GM19463 (cell line): ENCODE measurements around the gene VPS13A.
A peak's percentile ranks its signal among the peaks of the same experiment; 100 is the strongest.

Experiments
- ATAC-seq: cut with Tn5 transposase; IDR thresholded peaks from one replicate; pipeline ENCODE4 v1.9.1; 2021; ENCODE audit warnings: mild to moderate bottlenecking, moderate library complexity; ENCODE audit not compliant: unreplicated experiment

VPS13A gene

GRCh38 chr9:77177143-77177893 lies at the start of gene VPS13A:
Gene VPS13A, plus strand, starts transcription at chr9:77177534. Its CDS starts 171 bp downstream, at chr9:77177705.
- ATAC-seq = peak; percentile 76

GRCh38 chr9:77128125-77128789 lies 49.1 kb upstream of the VPS13A start:
- no peak for ATAC-seq

- no peak for ATAC-seq
Observed at GRCh38 chr9:77131399-77131798, 45.9 kb upstream of the VPS13A start.

GRCh38 chr9:77133011-77133410 lies 44.3 kb upstream of the VPS13A start:
- no peak for ATAC-seq

- ATAC-seq = no peak
Observed at GRCh38 chr9:77142366-77142765, 35.0 kb upstream of the VPS13A start.

GRCh38 chr9:77149879-77150278 lies 27.5 kb upstream of the VPS13A start:
- no peak for ATAC-seq

GRCh38 chr9:77152289-77152688 lies 25.0 kb upstream of the VPS13A start:
- ATAC-seq = no peak

- ATAC-seq = no peak
Observed at GRCh38 chr9:77156646-77157371, 20.5 kb upstream of the VPS13A start.

GRCh38 chr9:77158772-77159513 lies 18.4 kb upstream of the VPS13A start:
- ATAC-seq = no peak

- ATAC-seq = no peak
Observed at GRCh38 chr9:77161191-77161590, 16.1 kb upstream of the VPS13A start.

- ATAC-seq = no peak
Observed at GRCh38 chr9:77161966-77162365, 15.4 kb upstream of the VPS13A start.

- ATAC-seq = no peak
Observed at GRCh38 chr9:77162366-77162765, 15.0 kb upstream of the VPS13A start.

GRCh38 chr9:77163884-77164283 lies 13.4 kb upstream of the VPS13A start:
- no peak for ATAC-seq

GRCh38 chr9:77166193-77166592 lies 11.1 kb upstream of the VPS13A start:
- ATAC-seq = no peak

GRCh38 chr9:77170991-77171699 lies 6.2 kb upstream of the VPS13A start:
- no peak for ATAC-seq

- ATAC-seq = no peak
Observed at GRCh38 chr9:77175151-77175550, 2.2 kb upstream of the VPS13A start.

- no peak for ATAC-seq
Observed at GRCh38 chr9:77176106-77176505, 1.2 kb upstream of the VPS13A start.

GRCh38 chr9:77176686-77177142 lies 620 bp upstream of the VPS13A start:
- ATAC-seq = no peak

- peak; percentile 10 for ATAC-seq
Observed at GRCh38 chr9:77177894-77178794, 810 bp downstream of the VPS13A start.
